OCI-LY3 (cell line): ENCODE results near the gene RAB31.

ENCODE experiments used
- CTCF ChIP-seq: fragments of 200-600, 300-600 bp; sonication (generic); IDR thresholded peaks from 2 replicates; pipeline ENCODE4 v1.5.1; 2014; ENCODE audit warnings: antibody characterized with exemption, low read length, low read depth
- EZH2phosphoT487 ChIP-seq: fragments of 200-600 bp; shearing (Covaris generic); IDR thresholded peaks from 2 replicates; pipeline ENCODE4 v1.6.1; 2018; ENCODE audit warnings: antibody characterized with exemption, mixed run types, low read depth

- TF ChIP-seq EZH2phosphoT487 = no peak
- peak; percentile 84 for TF ChIP-seq CTCF
Observed at GRCh38 chr18:9771261-9771976, 63.3 kb downstream of the RAB31 start.
